A673 (cell line): ENCODE measurements around the gene TOP2A. TPM values are rescaled to one million over a fixed set of nuclear protein-coding genes. Genes with fewer than 3 reads are reported as not detected.

Experiments used
- BruUV-seq: library from RNA; stranded (reverse); fragments of 400-500 nt; replicated peaks from 2 replicates; lab custom pipeline; 2021; lab: Mats Ljungman, UMichigan
- CTCF ChIA-PET: fragments of 300-600 bp; sonication (Branson Sonifier 250); formaldehyde crosslinking; loops from one replicate; lab custom pipeline; 2022; ENCODE audit warnings: antibody characterized with exemption; lab: Charles Lee
- POLR2A ChIA-PET: fragments of 300-600 bp; sonication (Branson Sonifier 250); formaldehyde crosslinking; loops from one replicate; lab custom pipeline; 2022; ENCODE audit warnings: antibody characterized with exemption; ENCODE audit not compliant: low non-redundant PET; lab: Charles Lee
- DNase-seq: peaks from one replicate; pipeline ENCODE4 v3.0.0-alpha.2; 2015; ENCODE audit warnings: low spot score
- H3K27ac ChIP-seq: fragments of 200-600 bp; sonication (generic); 2 replicates; pipeline ENCODE4 v1.5.1; 2016; ENCODE audit warnings: mixed run types, low read depth, mild to moderate bottlenecking, mixed read lengths, antibody characterized with exemption, low read length; ENCODE audit not compliant: poor library complexity, severe bottlenecking
- H3K27me3 ChIP-seq: fragments of 200-600 bp; sonication (generic); replicated peaks from 2 replicates; pipeline ENCODE4 v1.6.1; 2017; ENCODE audit warnings: mixed run types, low read depth, mild to moderate bottlenecking, mixed read lengths, antibody characterized with exemption, low read length; ENCODE audit not compliant: insufficient read depth, poor library complexity
- H3K36me3 ChIP-seq: fragments of 200-600 bp; sonication (generic); 2 replicates; pipeline ENCODE4 v1.6.1; 2016; ENCODE audit warnings: mixed run types, mild to moderate bottlenecking, mixed read lengths, antibody characterized with exemption, low read length; ENCODE audit not compliant: insufficient read depth, poor library complexity, severe bottlenecking
- H3K4me1 ChIP-seq: fragments of 200-600 bp; sonication (generic); 2 replicates; pipeline ENCODE4 v1.6.1; 2017; ENCODE audit warnings: mixed run types, mild to moderate bottlenecking, mixed read lengths, antibody characterized with exemption, low read length; ENCODE audit not compliant: insufficient read depth, poor library complexity, severe bottlenecking
- H3K4me3 ChIP-seq: fragments of 200-600 bp; sonication (generic); 2 replicates; pipeline ENCODE4 v1.5.1; 2016; ENCODE audit warnings: low read depth, mixed run types, mild to moderate bottlenecking, mixed read lengths, low read length; ENCODE audit not compliant: poor library complexity, severe bottlenecking
- H3K9me3 ChIP-seq: fragments of 200-600 bp; sonication (generic); 2 replicates; pipeline ENCODE4 v1.6.1; 2016; ENCODE audit warnings: mixed run types, low read depth, mild to moderate bottlenecking, mixed read lengths, antibody characterized with exemption, low read length; ENCODE audit not compliant: poor library complexity, severe bottlenecking
- CTCF ChIP-seq: fragments of 300-800, 200-600 bp; sonication (generic); conservative IDR thresholded peaks from 2 replicates; pipeline ENCODE4 v1.5.1; 2017; ENCODE audit warnings: low read depth, mild to moderate bottlenecking, antibody characterized with exemption, low read length, moderate library complexity, mixed read lengths
- EZH2 ChIP-seq: fragments of 200-600 bp; sonication (generic); IDR thresholded peaks from 2 replicates; pipeline ENCODE4 v1.6.1; 2017; ENCODE audit warnings: borderline replicate concordance, low read depth, mild to moderate bottlenecking, mixed read lengths, antibody characterized with exemption, low read length; ENCODE audit not compliant: poor library complexity, severe bottlenecking
- intact Hi-C: fragments of 100-400 bp; cut with micrococcal nuclease; formaldehyde crosslinking; loops from one replicate; pipeline ENCODE4 v1.10.0; 2022; ENCODE audit not compliant: unreplicated experiment
- total RNA-seq: library from RNA; stranded (reverse); gene quantifications from 2 replicates; pipeline ENCODE4 v1.2.3, GENCODE V29; 2021

Gene TOP2A
- total RNA-seq, 1 experiment from 2014 or later, result 188 TPM

- no peaks in the 10 kb centered on the region for H3K4me1 ChIP-seq
- no peaks in the 10 kb centered on the region for H3K9me3 ChIP-seq
- TF ChIP-seq CTCF, result no peak
- no peak for TF ChIP-seq EZH2
- H3K27me3 ChIP-seq, result no peaks in the 10 kb centered on the region
- no peak for DNase-seq
- CTCF ChIA-PET, result interaction anchor here (1.2 kb wide), 1 partner anchor 87 kb away, joined by 4 read pairs; no protein-coding TSS in a partner anchor
- intact Hi-C loops, result loop anchor here (10.0 kb wide), 1 partner anchor 89 kb away; no protein-coding TSS in a partner anchor
- H3K27ac ChIP-seq, result no peak overlapping the region
- POLR2A ChIA-PET, result interaction anchor here (0.6 kb wide), 1 partner anchor 1242 kb away, joined by 9 read pairs; no protein-coding TSS in a partner anchor
- no TSS peak for BruUV-seq
- H3K4me3 ChIP-seq, result no peak overlapping the region
- H3K36me3 ChIP-seq, result no peaks in the 10 kb centered on the region
Observed at GRCh38 chr17:40445751-40446468, 28.2 kb upstream of the TOP2A start.

- POLR2A ChIA-PET, result interaction anchor here (0.5 kb wide), 1 partner anchor 22 kb away, joined by 11 read pairs; no protein-coding TSS in a partner anchor
Observed at GRCh38 chr17:40443988-40444899, 26.5 kb upstream of the TOP2A start.

More at GRCh38 chr17:40443988-40444899, 26.5 kb upstream of the TOP2A start:
- no peak for TF ChIP-seq EZH2
- no peak for TF ChIP-seq CTCF
- no peak overlapping the region for H3K27ac ChIP-seq
- no peaks in the 10 kb centered on the region for H3K4me1 ChIP-seq
- H3K9me3 ChIP-seq, result no peaks in the 10 kb centered on the region
- BruUV-seq, result no TSS peak
- peak overlapping the region; percentile 44 for H3K4me3 ChIP-seq
- no peaks in the 10 kb centered on the region for H3K36me3 ChIP-seq
- no peaks in the 10 kb centered on the region for H3K27me3 ChIP-seq
- no peak for DNase-seq
- intact Hi-C loops, result loop anchor here (10.0 kb wide), 1 partner anchor 91 kb away; no protein-coding TSS in a partner anchor
- CTCF ChIA-PET, result interaction anchor here (1.6 kb wide), 1 partner anchor 89 kb away, joined by 4 read pairs; no protein-coding TSS in a partner anchor
